Keratinocyte (primary cell): ENCODE results near the gene RIC3. TPM values are rescaled to one million over a fixed set of nuclear protein-coding genes. Genes with fewer than 3 reads are reported as not detected.

Source experiments
- DNase-seq: peaks from one replicate; pipeline ENCODE4 v3.0.0-alpha.2; 2011; ENCODE audit warnings: low read depth, missing footprints, low spot score
- FAIRE-seq: peaks from 2 replicates; lab custom pipeline; 2011; peaks lifted over from hg19 to GRCh38; lab: Jason Lieb, UNC
- H2AFZ ChIP-seq: 2 replicates; pipeline ENCODE4 v1.6.0; 2012; ENCODE audit warnings: low read length, control low read depth, inconsistent platforms; ENCODE audit not compliant: control insufficient read depth
- H3K27ac ChIP-seq: 2 replicates; pipeline ENCODE4 v1.5.1; 2011; ENCODE audit warnings: low read length; ENCODE audit not compliant: control insufficient read depth, insufficient read depth
- H3K27me3 ChIP-seq: 3 replicates; pipeline ENCODE4 v1.6.0; 2011; ENCODE audit warnings: low read length; ENCODE audit not compliant: control insufficient read depth, insufficient read depth; ENCODE audit errors: extremely low read depth
- H3K36me3 ChIP-seq, 2 experiments: 2 replicates in 1 of 2; 3 replicates in 1 of 2; pipeline ENCODE4 v1.5.1; 2011; ENCODE audit warnings: low read length in 2 of 2, mild to moderate bottlenecking in 1 of 2; ENCODE audit not compliant: control insufficient read depth in 2 of 2, insufficient read depth in 2 of 2; ENCODE audit errors: extremely low read depth in 1 of 2
- H3K4me1 ChIP-seq: 3 replicates; pipeline ENCODE4 v1.5.1; 2011; ENCODE audit warnings: low read length; ENCODE audit not compliant: control insufficient read depth, insufficient read depth; ENCODE audit errors: extremely low read depth
- H3K4me2 ChIP-seq: 3 replicates; pipeline ENCODE4 v1.6.0; 2011; ENCODE audit warnings: low read depth, low read length; ENCODE audit not compliant: control insufficient read depth, insufficient read depth; ENCODE audit errors: extremely low read depth
- H3K4me3 ChIP-seq, 3 experiments: fragments of 200-600 bp in 1 of 3; sonication (generic) in 1 of 3; 2 replicates in 2 of 3; 3 replicates in 1 of 3; pipeline ENCODE4 v1.5.1; 2011 to 2016; ENCODE audit warnings: low read length in 3 of 3, mild to moderate bottlenecking in 3 of 3, control low read depth in 2 of 3, inconsistent platforms in 1 of 3, low read depth in 1 of 3, mixed read lengths in 1 of 3, mixed run types in 1 of 3, moderate library complexity in 1 of 3; ENCODE audit not compliant: control insufficient read depth in 2 of 3, insufficient read depth in 2 of 3; ENCODE audit errors: extremely low read depth in 1 of 3
- H3K79me2 ChIP-seq: 2 replicates; pipeline ENCODE4 v1.6.0; 2012; ENCODE audit warnings: low read length; ENCODE audit not compliant: control insufficient read depth, insufficient read depth
- H3K9ac ChIP-seq: 3 replicates; pipeline ENCODE4 v1.6.0; 2011; ENCODE audit warnings: low read length; ENCODE audit not compliant: control insufficient read depth, insufficient read depth; ENCODE audit errors: extremely low read depth
- H3K9me1 ChIP-seq: 3 replicates; pipeline ENCODE4 v1.6.0; 2011; ENCODE audit warnings: low read length; ENCODE audit not compliant: control insufficient read depth, insufficient read depth; ENCODE audit errors: extremely low read depth
- H3K9me3 ChIP-seq: 2 replicates; pipeline ENCODE4 v1.5.1; 2012; ENCODE audit warnings: low read depth, low read length; ENCODE audit not compliant: control insufficient read depth
- H4K20me1 ChIP-seq: 3 replicates; pipeline ENCODE4 v1.6.0; 2011; ENCODE audit warnings: low read length; ENCODE audit not compliant: control insufficient read depth, insufficient read depth; ENCODE audit errors: extremely low read depth
- CTCF ChIP-seq, 3 experiments: IDR thresholded peaks in 1 of 3; conservative IDR thresholded peaks in 1 of 3; optimal IDR thresholded peaks in 1 of 3; 2 replicates in 2 of 3; 3 replicates in 1 of 3; pipeline versions ENCODE3 to v1.5.1; 2011; ENCODE audit warnings: low read length in 3 of 3, mild to moderate bottlenecking in 3 of 3, moderate library complexity in 2 of 3, control low read depth in 1 of 3, inconsistent platforms in 1 of 3; ENCODE audit not compliant: insufficient read depth in 2 of 3; ENCODE audit errors: extremely low read depth in 1 of 3
- EZH2 ChIP-seq: IDR thresholded peaks from one replicate; pipeline ENCODE4 v1.6.1; 2012; ENCODE audit warnings: inconsistent platforms, mild to moderate bottlenecking, low read length, moderate library complexity
- dilution Hi-C: fragments of 300-500 bp; cut with MboI; formaldehyde crosslinking; loops from one replicate; pipeline ENCODE4 v1.7.0; 2020; ENCODE audit warnings: low sequenced_read_pairs; ENCODE audit not compliant: extremely low pct_ligation_motif_present
- polyA plus RNA-seq, 5 experiments: library from polyadenylated mRNA; depleted of rRNA in 3 of 5; stranded (reverse) in 3 of 5; stranded (forward) in 1 of 5; unstranded in 1 of 5; fragments of >200 nt; gene quantifications; 1 replicate in 1 of 5; 2 replicates in 3 of 5; 3 replicates in 1 of 5; pipeline versions ENCODE4 v1.2.1 to v1.2.3, GENCODE V29; 2011 to 2012; ENCODE audit warnings: missing spikeins in 2 of 5, low read depth in 1 of 5, low replicate concordance in 1 of 5

RIC3 gene
- polyA plus RNA-seq, 1 donor (not counting 4 experiments of a cell fraction or from before 2014, with no cell fraction given): 2.5 TPM

GRCh38 chr11:8084352-8084751, 84.5 kb downstream of the RIC3 start:
- H3K9me3 ChIP-seq: no peaks in the 10 kb centered on the region
- H3K4me2 ChIP-seq: no peak overlapping the region
- H3K9ac ChIP-seq: no peak overlapping the region
- peaks cover 11% of the 10 kb centered on the region for H3K27me3 ChIP-seq
- no peak for FAIRE-seq
- H3K4me1 ChIP-seq: peaks cover 5% of the 10 kb centered on the region
- H4K20me1 ChIP-seq: no peaks in the 10 kb centered on the region
- no peak for TF ChIP-seq CTCF (optimal IDR thresholded peaks at IDR 0.05 in 1 of 3, IDR thresholded peaks at IDR 0.05 in 1 of 3, conservative IDR thresholded peaks at IDR 0.05 in 1 of 3; ENCODE audit: extremely low read depth in 1 of 3, insufficient read depth in 2 of 3, low read length in 3 of 3)
- TF ChIP-seq EZH2: no peak
- no peaks in the 10 kb centered on the region for H3K36me3 ChIP-seq
- DNase-seq: no peak
- dilution Hi-C loops: no loop called here
- no peak overlapping the region for H2AFZ ChIP-seq
- no peaks in the 10 kb centered on the region for H3K79me2 ChIP-seq
- H3K4me3 ChIP-seq: no peak overlapping the region
- H3K27ac ChIP-seq: no peak overlapping the region
- H3K9me1 ChIP-seq: no peaks in the 10 kb centered on the region

- FAIRE-seq: no peak
- dilution Hi-C loops: no loop called here
- DNase-seq: no peak
- Histone ChIP-seq H3K36me3 (no peaks in the 10 kb centered on the region), H3K9ac (no peak overlapping the region), H3K79me2 (no peaks in the 10 kb centered on the region), H3K9me3 (no peaks in the 10 kb centered on the region), H3K4me2 (no peak overlapping the region), H3K4me3 (no peak overlapping the region), H4K20me1 (no peaks in the 10 kb centered on the region), H3K9me1 (no peaks in the 10 kb centered on the region), H2AFZ (no peak overlapping the region), H3K27ac (no peak overlapping the region), H3K4me1 (peaks cover 5% of the 10 kb centered on the region), H3K27me3 (peaks cover 11% of the 10 kb centered on the region)
- no peak for TF ChIP-seq CTCF (optimal IDR thresholded peaks at IDR 0.05 in 1 of 3, IDR thresholded peaks at IDR 0.05 in 1 of 3, conservative IDR thresholded peaks at IDR 0.05 in 1 of 3; ENCODE audit: extremely low read depth in 1 of 3, insufficient read depth in 2 of 3, low read length in 3 of 3)
- no peak for TF ChIP-seq EZH2
These were observed 84.9 kb downstream of the RIC3 start for GRCh38 chr11:8083871-8084281.
